ENCODE data around the gene ZNF805. TPM values are rescaled to one million over a fixed set of nuclear protein-coding genes. Genes with fewer than 3 reads are reported as not detected.
"Not testable (repeated sequence)": the region's sequence is repeated elsewhere in the genome, so short reads cannot be mapped to it uniquely, and the experiment has no call there.

Gene ZNF805
- total RNA-seq (2014; rRNA removed; shearing (Covaris generic)) = 16.9 and 17.6 TPM in 2 replicates

- Histone ChIP-seq H3K27me3 (replicated peaks) (no peaks in the 10 kb centered on the region), H3K4me1 (replicated peaks) (peaks cover 13% of the 10 kb centered on the region)
These were observed at the start of gene ZNF805 for GRCh38 chr19:57240311-57241090. Gene ZNF805, plus strand, starts transcription at chr19:57240632. Its CDS starts 260 bp downstream, at chr19:57240892.

DNA sequence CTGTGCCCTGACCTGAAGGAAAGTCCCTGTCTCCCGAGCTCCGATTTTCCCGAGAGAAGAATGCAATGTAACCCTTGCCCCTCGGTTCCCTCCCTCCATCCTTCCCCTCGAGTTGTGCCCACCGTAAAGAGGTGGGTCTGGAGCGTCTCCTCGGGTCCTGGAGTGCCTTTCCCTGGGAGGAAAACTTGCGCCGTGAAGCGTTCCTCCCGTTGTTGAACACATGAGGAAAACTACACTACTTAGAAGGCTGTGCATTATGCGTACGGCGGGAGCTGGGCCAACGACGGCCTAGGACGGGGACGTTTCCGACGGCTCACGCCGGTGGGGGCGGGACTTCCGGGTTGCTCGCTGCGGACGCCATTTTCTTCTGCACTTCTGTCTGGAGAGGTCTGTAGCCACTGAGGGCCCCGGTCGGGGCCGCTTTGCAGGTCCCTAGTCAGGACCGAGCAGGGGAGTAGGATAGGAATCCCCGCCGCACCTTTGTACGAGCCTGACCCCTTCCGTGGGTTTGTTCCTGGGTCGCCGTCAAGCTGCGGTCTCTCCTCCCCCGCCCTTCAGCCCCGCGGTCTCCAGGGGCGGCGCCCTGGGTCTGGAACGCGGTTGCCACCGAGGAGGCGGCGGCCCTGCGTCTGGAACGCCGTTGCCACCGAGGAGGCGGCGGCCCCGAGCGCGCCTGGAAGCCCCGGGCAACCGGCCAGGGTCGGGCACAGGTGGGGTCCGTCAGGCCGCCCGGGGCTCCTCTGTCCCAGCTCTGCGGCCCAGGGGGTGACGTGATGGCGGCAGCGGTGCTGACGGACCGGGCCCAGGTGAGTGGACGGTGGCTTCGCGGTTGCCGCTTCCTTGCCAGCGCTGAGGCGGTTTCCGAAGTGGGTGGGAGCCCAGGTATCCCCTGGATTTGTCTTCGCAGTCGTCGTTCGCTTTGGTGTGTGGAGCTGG lies 49.0 kb upstream of the ZNF805 start, which contains the start of gene ZNF264:
ZNF264 (plus strand) TSS at position 360 of the 936 bp plus-strand sequence; CDS start at position 774, 414 bp downstream.
- H3K4me1 ChIP-seq (replicated peaks) = peaks cover 8% of the 10 kb centered on the region
- peak; percentile 84 to 87 for DNase-seq (ENCODE audit: low read depth in 1 of 2, low spot score in 2 of 2)
- H3K36me3 ChIP-seq = peaks cover 47% of the 10 kb centered on the region
- H3K27me3 ChIP-seq (replicated peaks) = no peaks in the 10 kb centered on the region
- peaks cover 10% of the 10 kb centered on the region for H3K9me3 ChIP-seq (replicated peaks)
- H3K4me3 ChIP-seq = peak within 1 kb of the TSS; percentile 79
- H3K27ac ChIP-seq = peak within 1 kb of the TSS; percentile 53

More at GRCh38 chr19:57240311-57241090, at the start of gene ZNF805:
- Histone ChIP-seq H3K36me3 (peaks cover 21% of the 10 kb centered on the region), H3K4me3 (peak within 1 kb of the TSS; percentile 87), H3K9me3 (replicated peaks) (no peaks in the 10 kb centered on the region), H3K27ac (peak within 1 kb of the TSS; percentile 80)
- DNase-seq (ENCODE audit: low read depth in 1 of 2, low spot score in 2 of 2) = peak; percentile 83 to 92

DNA sequence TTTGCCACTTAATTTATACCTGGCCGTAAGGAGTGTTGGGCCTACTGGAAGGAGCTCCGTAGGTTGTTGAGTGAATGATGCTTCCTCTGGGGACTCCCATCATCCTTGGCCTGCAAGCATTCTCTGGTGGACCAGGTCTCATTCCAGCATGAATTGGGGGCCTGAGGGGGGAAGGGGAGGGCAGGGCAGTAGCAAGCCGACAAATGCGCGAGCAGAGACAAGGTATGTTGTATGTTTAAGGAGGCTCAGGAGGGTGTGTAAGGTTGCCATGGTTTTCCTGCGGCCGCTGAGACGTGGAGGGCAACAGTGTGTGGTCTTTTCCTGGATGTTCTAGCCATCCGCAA lies 48.4 kb upstream of the ZNF805 start:
- DNase-seq (ENCODE audit: low read depth in 1 of 2, low spot score in 2 of 2) = peak in 1 of 2 experiments; percentile 7
- Histone ChIP-seq H3K36me3 (peaks cover 54% of the 10 kb centered on the region), H3K4me1 (replicated peaks) (peaks cover 8% of the 10 kb centered on the region), H3K27me3 (replicated peaks) (no peaks in the 10 kb centered on the region), H3K4me3 (peak overlapping the region; percentile 79), H3K27ac (peak overlapping the region; percentile 53), H3K9me3 (replicated peaks) (peaks cover 10% of the 10 kb centered on the region)

GRCh38 chr19:57192993-57193392 lies 47.4 kb upstream of the ZNF805 start:
- H3K27ac ChIP-seq = no peak overlapping the region
- peaks cover 63% of the 10 kb centered on the region for H3K36me3 ChIP-seq
- H3K9me3 ChIP-seq (replicated peaks) = peaks cover 10% of the 10 kb centered on the region
- peaks cover 8% of the 10 kb centered on the region for H3K4me1 ChIP-seq (replicated peaks)
- H3K4me3 ChIP-seq = peak overlapping the region; percentile 79
- no peak for DNase-seq (ENCODE audit: low read depth in 1 of 2, low spot score in 2 of 2)
- H3K27me3 ChIP-seq (replicated peaks) = no peaks in the 10 kb centered on the region

DNA sequence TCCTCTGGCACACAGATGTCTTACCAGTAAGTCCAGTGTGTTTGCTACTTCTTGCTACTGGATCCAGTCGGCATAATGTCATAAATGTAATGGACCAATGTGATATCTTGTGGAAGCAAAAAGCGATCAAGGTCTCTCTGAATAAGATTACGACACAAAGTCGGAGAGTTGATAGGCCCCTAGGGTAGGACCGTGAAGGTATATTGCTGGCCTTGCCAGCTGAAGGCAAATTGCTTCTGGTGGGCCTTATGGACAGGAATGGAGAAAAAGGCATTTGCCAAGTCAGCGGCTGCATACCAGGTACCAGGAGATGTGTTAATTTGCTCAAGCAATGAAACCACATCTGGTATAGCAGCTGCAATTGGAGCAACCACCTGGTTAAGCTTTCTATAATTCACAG lies 42.6 kb upstream of the ZNF805 start:
- H3K36me3 ChIP-seq = peaks cover 87% of the 10 kb centered on the region
- H3K4me1 ChIP-seq (replicated peaks); H3K27ac ChIP-seq; H3K4me3 ChIP-seq; H3K9me3 ChIP-seq (replicated peaks); H3K27me3 ChIP-seq (replicated peaks); DNase-seq (ENCODE audit: low read depth in 1 of 2, low spot score in 2 of 2): not testable (repeated sequence)

DNA sequence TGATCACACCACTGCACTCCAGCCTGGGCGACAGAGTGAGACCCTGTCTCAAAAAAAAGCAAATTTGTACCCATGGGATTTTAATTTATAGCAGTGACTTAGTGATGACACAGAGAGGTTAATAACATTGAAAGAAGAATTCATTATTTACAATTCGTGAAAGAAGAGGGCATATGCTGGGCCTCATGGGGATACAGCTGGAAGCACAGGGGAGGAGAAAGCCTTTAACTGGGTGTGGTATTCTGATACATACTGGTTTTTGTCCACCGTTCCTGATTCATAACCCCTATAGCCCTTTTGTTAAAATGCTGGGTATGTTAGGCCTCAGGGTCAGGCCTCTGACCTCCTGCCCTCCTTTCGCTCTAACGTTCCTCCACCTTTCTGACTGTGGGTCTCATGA lies 38.3 kb upstream of the ZNF805 start:
- Histone ChIP-seq H3K36me3 (peaks cover 84% of the 10 kb centered on the region), H3K27ac (no peak overlapping the region), H3K4me3 (no peak overlapping the region), H3K27me3 (replicated peaks) (no peaks in the 10 kb centered on the region), H3K4me1 (replicated peaks) (no peaks in the 10 kb centered on the region), H3K9me3 (replicated peaks) (no peaks in the 10 kb centered on the region)
- no peak for DNase-seq (ENCODE audit: low read depth in 1 of 2, low spot score in 2 of 2)

- Histone ChIP-seq H3K27ac (no peak overlapping the region), H3K9me3 (replicated peaks) (0 out of 2 replicates have a peak, but pooled peaks cover 5% of the 10 kb centered on the region), H3K4me3 (no peak overlapping the region), H3K4me1 (replicated peaks) (no peaks in the 10 kb centered on the region), H3K27me3 (replicated peaks) (no peaks in the 10 kb centered on the region), H3K36me3 (peaks cover 90% of the 10 kb centered on the region)
- no peak for DNase-seq (ENCODE audit: low read depth in 1 of 2, low spot score in 2 of 2)
These were observed 30.1 kb upstream of the ZNF805 start for GRCh38 chr19:57210381-57210780.

DNA sequence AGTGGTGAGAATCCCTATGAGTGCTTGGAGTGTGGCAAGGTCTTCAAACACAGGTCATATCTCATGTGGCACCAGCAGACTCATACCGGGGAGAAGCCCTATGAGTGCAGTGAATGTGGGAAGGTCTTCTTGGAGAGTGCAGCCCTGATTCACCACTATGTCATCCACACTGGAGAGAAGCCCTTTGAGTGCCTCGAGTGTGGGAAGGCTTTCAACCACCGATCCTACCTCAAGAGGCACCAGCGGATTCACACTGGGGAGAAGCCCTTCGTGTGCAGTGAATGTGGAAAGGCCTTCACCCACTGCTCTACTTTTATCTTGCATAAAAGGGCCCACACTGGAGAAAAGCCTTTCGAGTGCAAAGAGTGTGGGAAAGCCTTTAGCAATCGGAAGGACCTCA lies 28.3 kb upstream of the ZNF805 start:
- DNase-seq (ENCODE audit: low read depth in 1 of 2, low spot score in 2 of 2) = no peak
- Histone ChIP-seq H3K27me3 (replicated peaks) (no peaks in the 10 kb centered on the region), H3K27ac (no peak overlapping the region), H3K4me1 (replicated peaks) (no peaks in the 10 kb centered on the region), H3K4me3 (no peak overlapping the region), H3K9me3 (replicated peaks) (0 out of 2 replicates have a peak, but pooled peaks cover 5% of the 10 kb centered on the region), H3K36me3 (peaks cover 79% of the 10 kb centered on the region)

DNA sequence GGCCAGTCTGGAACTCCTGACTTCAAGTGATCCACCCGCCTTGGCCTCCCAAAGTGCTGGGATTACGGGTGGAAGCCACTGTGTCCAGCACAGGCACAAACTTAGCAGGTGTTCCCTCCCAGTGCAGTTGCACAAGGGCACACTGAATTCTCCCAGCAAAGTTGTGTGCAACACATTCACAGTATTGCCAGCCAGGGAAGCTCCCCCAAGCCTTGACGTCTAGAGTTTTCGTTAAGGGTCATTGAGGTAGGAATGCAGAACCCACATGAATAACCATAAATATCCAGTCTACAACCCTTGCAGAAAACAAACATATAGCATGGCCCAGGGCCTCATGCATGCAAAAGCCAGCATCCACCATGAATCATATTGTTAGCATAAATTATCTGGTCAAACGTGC lies 12.9 kb upstream of the ZNF805 start:
- Histone ChIP-seq H3K36me3 (no peaks in the 10 kb centered on the region), H3K27me3 (replicated peaks) (no peaks in the 10 kb centered on the region), H3K9me3 (replicated peaks) (0 out of 2 replicates have a peak, but pooled peaks cover 2% of the 10 kb centered on the region), H3K4me3 (no peak overlapping the region), H3K4me1 (replicated peaks) (no peaks in the 10 kb centered on the region), H3K27ac (no peak overlapping the region)
- no peak for DNase-seq (ENCODE audit: low read depth in 1 of 2, low spot score in 2 of 2)

DNA sequence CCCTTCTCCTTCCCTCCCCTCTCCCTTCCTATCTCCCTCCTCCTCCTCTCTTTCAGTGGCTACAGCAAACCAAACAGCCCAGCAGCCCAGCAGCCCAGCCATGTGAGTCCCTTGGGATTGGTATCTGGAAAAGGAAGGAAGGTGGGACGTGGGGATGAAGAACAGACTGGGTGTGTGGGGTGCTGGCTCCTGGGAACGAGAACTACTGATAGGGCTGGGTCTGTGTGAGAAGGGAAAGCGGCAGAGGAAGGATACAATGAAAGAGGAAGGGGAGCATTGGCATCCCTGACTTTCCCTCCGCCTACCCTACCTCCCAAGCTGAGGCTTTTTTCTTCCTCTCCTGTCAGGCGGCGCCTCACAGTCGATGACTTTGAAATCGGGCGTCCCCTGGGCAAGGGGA lies 8.7 kb upstream of the ZNF805 start:
- Histone ChIP-seq H3K27ac (no peak overlapping the region), H3K9me3 (replicated peaks) (0 out of 2 replicates have a peak, but pooled peaks cover 2% of the 10 kb centered on the region), H3K27me3 (replicated peaks) (no peaks in the 10 kb centered on the region), H3K36me3 (no peaks in the 10 kb centered on the region), H3K4me3 (no peak overlapping the region), H3K4me1 (replicated peaks) (no peaks in the 10 kb centered on the region)
- DNase-seq (ENCODE audit: low read depth in 1 of 2, low spot score in 2 of 2) = no peak

DNA sequence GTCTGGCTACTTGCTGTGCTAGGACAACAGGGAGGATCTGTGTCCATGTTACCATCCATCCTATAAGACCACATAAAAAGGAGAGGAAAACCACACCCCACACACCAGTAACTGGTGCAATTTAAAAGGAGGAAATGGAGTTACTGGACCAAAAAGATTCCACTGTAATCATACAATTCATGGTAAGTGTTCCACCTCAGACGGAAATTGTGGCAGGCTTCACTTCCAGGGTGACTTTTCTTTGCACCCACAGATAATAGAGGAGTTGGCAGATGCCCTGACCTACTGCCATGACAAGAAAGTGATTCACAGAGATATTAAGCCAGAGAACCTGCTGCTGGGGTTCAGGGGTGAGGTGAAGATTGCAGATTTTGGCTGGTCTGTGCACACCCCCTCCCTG lies 7.2 kb upstream of the ZNF805 start:
- DNase-seq (ENCODE audit: low read depth in 1 of 2, low spot score in 2 of 2) = no peak
- H3K9me3 ChIP-seq (replicated peaks) = 0 out of 2 replicates have a peak, but pooled peaks cover 2% of the 10 kb centered on the region

DNA sequence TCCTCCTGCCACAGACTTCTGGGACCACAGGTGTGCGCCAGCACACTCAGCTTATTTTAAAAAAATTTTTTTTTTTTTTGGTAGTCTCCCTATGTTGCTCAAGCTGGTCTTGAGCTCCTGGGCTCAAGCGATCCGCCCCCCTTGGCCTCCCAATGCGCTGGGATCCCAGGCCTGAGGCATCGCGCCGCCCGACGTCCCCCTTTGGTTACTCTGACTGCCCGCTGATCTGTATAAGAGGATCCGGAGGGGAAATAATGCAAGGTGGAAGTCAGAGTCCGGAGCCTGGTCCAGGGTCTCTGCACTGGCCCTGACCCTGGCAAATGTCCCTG lies 486 bp upstream of the ZNF805 start:
- DNase-seq (ENCODE audit: low read depth in 1 of 2, low spot score in 2 of 2) = no peak
- no peaks in the 10 kb centered on the region for H3K27me3 ChIP-seq (replicated peaks)
- H3K27ac ChIP-seq = peak overlapping the region; percentile 80; the same call in 1 of the 2 replicates
- H3K9me3 ChIP-seq (replicated peaks) = no peaks in the 10 kb centered on the region
- H3K4me3 ChIP-seq = peak overlapping the region; percentile 87
- H3K4me1 ChIP-seq (replicated peaks) = peaks cover 13% of the 10 kb centered on the region
- H3K36me3 ChIP-seq = peaks cover 18% of the 10 kb centered on the region

More for the DNA sequence above, 7.2 kb upstream of the ZNF805 start:
- Histone ChIP-seq H3K4me1 (replicated peaks) (no peaks in the 10 kb centered on the region), H3K36me3 (no peaks in the 10 kb centered on the region), H3K27ac (no peak overlapping the region), H3K4me3 (no peak overlapping the region), H3K27me3 (replicated peaks) (no peaks in the 10 kb centered on the region)

DNA sequence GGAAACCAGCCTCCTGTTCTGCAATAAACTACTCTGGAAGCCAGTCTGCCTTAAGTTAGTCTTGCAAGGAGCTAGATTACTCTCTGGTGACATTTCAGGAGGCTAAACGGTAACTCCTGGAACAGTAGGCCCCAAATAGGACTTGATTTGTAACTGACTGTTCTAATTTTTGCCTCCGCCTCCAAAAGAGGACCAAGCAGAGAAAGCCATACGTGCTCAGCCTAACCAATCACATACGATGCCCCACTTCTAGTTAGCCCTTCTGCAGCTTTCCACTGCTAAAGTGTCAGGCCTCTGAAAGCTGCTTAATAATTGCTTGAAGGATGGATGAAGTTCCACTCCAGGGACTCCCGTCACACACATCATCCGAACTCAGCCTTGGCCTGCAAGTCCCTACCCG lies 744 bp downstream of the ZNF805 start:
- no peak for DNase-seq (ENCODE audit: low read depth in 1 of 2, low spot score in 2 of 2)
- H3K27ac ChIP-seq = peak overlapping the region; percentile 80

DNA sequence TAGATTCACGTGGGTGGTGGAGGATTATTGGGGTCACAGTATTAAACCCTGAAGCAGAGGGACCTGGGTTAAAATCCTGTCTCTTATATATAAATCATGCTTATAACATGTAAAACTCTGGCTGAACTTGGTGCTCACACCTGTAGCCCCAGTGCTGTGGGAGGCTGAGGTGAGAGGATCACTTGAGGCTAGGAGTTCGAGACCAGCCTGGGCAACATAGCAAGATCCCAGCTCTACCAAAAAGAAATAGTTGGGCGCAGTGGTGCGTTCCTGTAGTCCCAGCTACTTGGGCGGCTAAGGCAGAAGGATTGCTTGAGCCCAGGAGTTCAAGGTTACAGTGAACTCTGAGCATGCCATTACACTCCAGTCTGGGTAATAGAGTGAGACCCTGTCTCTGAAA lies 2.4 kb downstream of the ZNF805 start:
- H3K4me3 ChIP-seq = no peak overlapping the region
- no peaks in the 10 kb centered on the region for H3K27me3 ChIP-seq (replicated peaks)
- peaks cover 13% of the 10 kb centered on the region for H3K4me1 ChIP-seq (replicated peaks)
- DNase-seq (ENCODE audit: low read depth in 1 of 2, low spot score in 2 of 2) = no peak
- no peaks in the 10 kb centered on the region for H3K9me3 ChIP-seq (replicated peaks)
- peaks cover 33% of the 10 kb centered on the region for H3K36me3 ChIP-seq
- H3K27ac ChIP-seq = no peak overlapping the region

More for the DNA sequence above, 744 bp downstream of the ZNF805 start:
- Histone ChIP-seq H3K27me3 (replicated peaks) (no peaks in the 10 kb centered on the region), H3K4me1 (replicated peaks) (peaks cover 13% of the 10 kb centered on the region), H3K4me3 (peak overlapping the region; percentile 87), H3K36me3 (peaks cover 21% of the 10 kb centered on the region), H3K9me3 (replicated peaks) (no peaks in the 10 kb centered on the region)

All from SJSA1 (cell line).